NCI-H510A treated with DMSO at 0.1 percent for 48 hours (cell line): Measurements from ENCODE around the gene OCLN.
A peak's percentile ranks its signal among the peaks of the same experiment; 100 is the strongest.
"Not testable (repeated sequence)": the region's sequence is repeated elsewhere in the genome, so short reads cannot be mapped to it uniquely, and the experiment has no call there.

Experiments used
- DNase-seq: peaks from one replicate; lab custom pipeline; 2025; lab: John Stamatoyannopoulos, UW

The OCLN gene

GRCh38 chr5:69491027-69491426 lies 1.6 kb upstream of the OCLN start:
- no peak for DNase-seq

- peak; percentile 18 for DNase-seq
These were observed 676 bp upstream of the OCLN start for GRCh38 chr5:69491838-69492390.

GRCh38 chr5:69492923-69493395 lies 369 bp downstream of the OCLN start:
- no peak for DNase-seq

- DNase-seq: no peak
These were observed 975 bp downstream of the OCLN start for GRCh38 chr5:69493396-69494133.

DNA sequence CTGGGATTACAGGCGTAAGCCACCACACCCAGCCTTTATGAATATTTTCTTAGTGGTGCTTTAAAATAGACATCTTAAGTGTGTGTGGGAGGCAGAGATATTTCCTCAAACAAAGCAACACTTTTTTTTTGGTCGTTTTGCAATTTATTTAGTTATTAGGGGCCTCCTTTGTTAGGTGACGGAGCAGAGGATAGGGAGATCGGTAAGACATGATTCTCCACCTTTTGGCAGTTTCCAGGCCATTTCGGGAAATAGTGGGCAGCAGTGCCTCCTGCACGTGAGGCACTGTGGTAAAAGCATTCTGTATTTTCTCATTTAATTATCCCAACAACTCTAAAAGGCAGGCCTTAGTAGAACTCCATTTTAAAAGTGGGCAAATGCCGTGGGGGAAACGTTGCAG lies 1.9 kb downstream of the OCLN start:
- DNase-seq: no peak

- DNase-seq: no peak
These were observed 4.5 kb downstream of the OCLN start for GRCh38 chr5:69497006-69497520.

- no peak for DNase-seq
These were observed 5.8 kb downstream of the OCLN start for GRCh38 chr5:69498384-69498783.

GRCh38 chr5:69502367-69502766 lies 9.8 kb downstream of the OCLN start:
- no peak for DNase-seq

DNA sequence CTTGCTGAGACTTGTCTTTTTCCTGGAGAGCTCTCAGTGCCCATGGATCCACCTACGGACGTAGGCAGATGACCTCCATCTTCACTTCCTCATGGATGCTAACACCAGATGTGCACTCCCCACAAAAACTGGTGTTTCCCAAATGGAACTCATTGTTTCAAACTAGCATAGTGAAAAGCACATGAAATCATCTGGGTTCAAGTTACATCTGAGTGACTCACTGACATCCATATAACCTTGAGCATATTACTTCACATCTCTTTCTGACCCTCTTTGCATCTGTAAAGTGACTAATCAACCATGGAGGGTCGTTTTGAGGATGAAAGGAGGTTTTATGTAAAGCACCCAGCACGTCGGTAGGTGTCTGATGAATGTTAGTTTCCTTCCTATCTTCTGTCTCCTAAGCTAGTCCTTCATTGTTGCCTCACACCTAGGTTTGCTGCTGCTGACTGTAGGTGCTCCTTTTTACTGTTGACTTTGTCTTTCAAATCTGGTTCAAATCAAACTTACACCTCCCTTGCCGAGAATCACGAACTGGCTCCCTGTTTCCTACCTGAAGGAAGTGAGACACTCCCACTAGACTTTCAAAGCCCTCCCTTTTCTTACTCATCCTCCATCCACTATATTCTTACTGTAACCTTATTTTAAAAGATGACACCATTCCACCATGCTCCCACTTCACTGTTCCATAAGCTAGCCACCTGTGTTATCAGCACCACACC lies 10.3 kb downstream of the OCLN start:
- no peak for DNase-seq

DNA sequence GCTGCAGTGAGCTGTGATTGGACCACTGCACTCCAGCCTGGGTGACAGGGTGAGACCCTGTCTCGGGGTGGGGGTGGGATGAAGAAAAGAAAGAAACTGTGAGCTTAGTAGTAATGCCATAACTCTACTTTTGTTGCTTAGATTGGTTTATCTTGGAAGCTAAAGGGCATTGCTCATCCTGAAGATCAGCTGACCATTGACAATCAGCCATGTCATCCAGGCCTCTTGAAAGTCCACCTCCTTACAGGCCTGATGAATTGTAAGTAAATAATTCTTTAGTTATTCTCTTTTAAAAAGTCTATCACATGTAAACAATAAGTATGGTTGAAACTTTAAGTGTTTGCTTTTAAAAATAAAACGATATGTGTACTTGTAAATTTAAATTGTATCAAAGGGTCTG lies 11.4 kb downstream of the OCLN start:
- no peak for DNase-seq

DNA sequence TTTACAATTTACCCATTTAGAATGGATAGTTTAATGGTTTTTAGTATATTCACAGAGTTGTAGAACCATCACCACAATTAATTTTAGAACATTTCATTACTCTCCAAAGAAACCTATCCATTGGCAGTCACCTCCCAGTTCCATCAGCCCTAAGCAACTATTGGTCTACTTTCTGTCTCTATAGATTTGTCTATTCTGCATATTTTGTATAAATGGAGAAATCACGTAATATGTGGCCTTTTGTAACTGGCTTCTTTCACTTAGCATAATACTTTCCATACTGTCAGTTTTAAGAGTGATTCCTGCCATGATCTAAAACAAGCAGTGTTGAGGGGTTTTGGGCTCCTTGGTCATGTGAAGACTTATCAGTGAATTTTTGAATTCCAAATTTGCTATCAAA lies 12.7 kb downstream of the OCLN start:
- DNase-seq: no peak

DNA sequence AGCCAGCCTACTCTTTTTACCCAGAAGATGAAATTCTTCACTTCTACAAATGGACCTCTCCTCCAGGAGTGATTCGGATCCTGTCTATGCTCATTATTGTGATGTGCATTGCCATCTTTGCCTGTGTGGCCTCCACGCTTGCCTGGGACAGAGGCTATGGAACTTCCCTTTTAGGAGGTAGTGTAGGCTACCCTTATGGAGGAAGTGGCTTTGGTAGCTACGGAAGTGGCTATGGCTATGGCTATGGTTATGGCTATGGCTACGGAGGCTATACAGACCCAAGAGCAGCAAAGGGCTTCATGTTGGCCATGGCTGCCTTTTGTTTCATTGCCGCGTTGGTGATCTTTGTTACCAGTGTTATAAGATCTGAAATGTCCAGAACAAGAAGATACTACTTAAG lies 16.6 kb downstream of the OCLN start:
- no peak for DNase-seq

DNA sequence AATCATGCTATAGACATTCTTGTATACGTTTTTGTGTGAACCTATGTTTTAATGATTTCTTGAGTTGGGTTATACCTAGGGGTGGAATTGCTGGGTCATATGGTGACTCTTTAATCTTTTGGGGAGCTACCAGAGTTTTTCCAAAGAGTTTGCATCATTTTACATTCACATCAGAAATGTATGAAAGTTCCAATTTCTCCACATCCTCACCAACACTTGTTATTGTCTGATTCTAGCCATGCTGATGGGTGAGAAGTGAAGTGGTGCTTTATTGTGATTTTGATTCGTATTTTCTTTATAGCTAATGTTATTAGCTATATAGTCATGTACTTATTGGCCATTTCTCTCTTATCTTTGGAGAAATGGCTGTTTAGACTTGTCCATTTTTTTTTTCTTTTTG lies 18.1 kb downstream of the OCLN start:
- DNase-seq: no peak

DNA sequence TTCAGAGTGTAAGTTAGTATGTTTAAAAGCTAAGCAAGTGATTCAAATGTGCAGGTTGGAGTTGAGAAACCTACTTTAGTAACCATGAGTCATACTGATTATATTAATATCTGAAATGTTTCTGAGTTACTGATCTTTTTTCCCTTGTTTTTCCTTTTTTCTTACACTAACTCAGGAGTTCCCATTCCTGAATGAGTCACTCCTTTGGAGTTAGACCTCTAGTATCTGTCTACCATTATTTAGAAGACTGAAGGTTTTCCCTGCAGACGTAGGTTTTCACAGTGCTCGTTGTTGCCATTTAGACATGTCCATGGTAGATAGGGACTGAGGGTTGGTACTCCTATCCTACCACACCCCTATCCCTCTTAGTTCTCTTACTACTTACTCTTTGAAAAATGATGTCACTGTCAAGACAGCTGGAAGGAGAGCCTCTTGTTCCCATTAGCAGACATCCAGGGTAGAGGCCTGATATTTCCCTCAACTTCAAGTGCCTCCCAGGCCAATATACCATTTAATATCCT lies 20.2 kb downstream of the OCLN start:
- DNase-seq: no peak

DNA sequence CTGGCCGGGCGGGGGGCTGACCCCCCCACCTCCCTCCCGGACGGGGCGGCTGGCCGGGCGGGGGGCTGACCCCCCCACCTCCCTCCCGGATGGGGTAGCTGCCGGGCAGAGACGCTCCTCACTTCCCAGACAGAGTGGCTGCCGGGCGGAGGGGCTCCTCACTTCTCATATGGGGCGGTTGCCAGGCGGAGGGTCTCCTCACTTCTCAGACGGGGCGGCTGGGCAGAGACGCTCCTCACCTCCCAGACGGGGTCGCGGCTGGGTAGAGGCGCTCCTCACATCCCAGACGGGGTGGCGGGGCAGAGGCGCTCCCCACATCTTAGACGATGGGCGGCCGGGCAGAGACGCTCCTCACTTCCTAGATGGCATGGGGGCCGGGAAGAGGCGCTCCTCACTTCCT lies 23.0 kb downstream of the OCLN start:
- DNase-seq: not testable (repeated sequence)

DNA sequence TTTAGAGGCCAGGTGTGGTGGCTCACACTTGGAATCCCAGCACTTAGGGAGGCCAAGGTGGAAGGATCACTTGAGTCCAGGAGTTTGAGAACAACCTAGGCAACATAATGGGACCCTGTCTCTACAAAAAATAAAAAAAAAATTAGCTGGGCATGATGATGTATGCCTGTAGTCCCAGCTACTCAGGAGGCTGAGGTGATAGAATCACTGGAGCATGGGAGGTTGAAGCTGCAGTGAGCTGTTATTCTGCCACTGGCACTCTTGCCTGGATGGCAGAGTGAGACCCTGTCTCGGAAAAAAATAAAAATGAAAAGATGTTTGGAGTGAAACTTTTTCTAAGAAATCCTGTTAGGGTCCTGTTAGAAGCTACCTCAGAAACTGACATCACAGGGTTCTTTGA lies 24.2 kb downstream of the OCLN start:
- DNase-seq: no peak

- DNase-seq: peak; percentile 90
These were observed 25.2 kb downstream of the OCLN start for GRCh38 chr5:69517763-69518212.

- no peak for DNase-seq
These were observed 26.7 kb downstream of the OCLN start for GRCh38 chr5:69519285-69519684.

- no peak for DNase-seq
These were observed 29.4 kb downstream of the OCLN start for GRCh38 chr5:69522035-69522434.

GRCh38 chr5:69525490-69525889 lies 32.9 kb downstream of the OCLN start:
- DNase-seq: no peak

- no peak for DNase-seq
These were observed 34.1 kb downstream of the OCLN start for GRCh38 chr5:69526660-69527059.

DNA sequence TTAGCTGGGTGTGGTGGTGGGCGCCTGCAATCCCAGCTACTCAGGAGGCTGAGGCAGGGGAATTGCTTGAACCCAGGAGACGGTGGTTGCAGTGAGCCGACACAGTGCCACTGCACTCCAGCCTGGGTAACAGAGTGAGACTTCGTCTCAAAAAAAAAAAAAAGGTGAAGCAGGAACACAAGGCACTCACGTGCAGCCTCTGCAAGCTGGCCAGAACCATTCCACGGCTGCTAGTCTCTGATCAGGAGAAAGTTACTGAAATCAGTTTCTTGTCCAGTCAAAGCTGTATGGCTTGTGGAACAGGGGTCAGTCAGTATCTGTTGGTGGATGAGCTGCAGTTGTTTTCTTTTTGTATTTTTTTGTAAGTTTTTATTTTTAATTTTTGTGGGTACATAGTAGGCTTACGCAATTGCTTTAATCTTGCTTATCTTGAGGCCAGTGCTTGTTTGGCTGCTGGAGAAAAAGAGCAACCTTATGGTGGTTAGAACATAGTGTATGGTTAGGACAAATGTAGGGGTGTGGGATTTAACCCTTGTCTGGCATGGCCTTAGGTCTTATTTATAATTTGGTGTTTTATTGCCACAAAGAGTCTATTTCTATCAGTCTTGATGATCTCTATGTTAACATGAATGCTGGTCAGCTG lies 34.7 kb downstream of the OCLN start:
- no peak for DNase-seq
